Measurements from ENCODE around the gene CCL26.
A peak's percentile ranks its signal among the peaks of the same experiment; 100 is the strongest.

Gene CCL26

DNA sequence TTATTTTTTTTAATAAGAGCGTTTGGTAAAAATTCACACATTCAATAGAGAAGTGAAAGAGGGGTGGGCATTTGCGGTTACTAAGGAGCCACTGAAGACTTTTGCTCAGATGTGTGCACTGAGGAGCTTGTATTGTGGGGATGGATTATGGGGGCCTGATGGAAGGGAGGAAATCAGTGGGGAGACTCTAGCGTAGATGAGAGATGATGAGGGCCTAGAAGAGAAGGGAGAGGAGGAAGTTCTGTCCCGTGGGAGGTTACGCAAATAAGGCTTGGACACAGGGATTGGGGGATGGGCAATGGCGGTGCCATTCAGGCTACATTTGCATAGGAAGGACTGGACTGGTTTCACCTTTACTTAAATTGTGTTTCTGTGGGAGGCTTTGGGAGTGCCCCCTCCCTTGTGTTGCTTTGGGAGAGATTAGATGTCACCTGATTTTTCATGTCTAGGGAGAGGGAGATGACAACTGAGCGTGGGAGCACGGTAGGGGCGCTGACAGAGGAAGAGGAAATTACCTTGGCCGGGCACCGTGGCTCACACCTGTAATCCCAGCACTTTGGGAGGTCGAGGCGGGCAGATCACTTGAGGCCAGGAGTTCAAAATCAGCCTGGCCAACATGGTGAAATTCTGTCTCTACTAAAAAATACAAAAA is 31.0 kb downstream of the CCL26 start:
- DNase-seq (ENCODE audit: low read depth): no peak
- TF ChIP-seq, protein P1, sequence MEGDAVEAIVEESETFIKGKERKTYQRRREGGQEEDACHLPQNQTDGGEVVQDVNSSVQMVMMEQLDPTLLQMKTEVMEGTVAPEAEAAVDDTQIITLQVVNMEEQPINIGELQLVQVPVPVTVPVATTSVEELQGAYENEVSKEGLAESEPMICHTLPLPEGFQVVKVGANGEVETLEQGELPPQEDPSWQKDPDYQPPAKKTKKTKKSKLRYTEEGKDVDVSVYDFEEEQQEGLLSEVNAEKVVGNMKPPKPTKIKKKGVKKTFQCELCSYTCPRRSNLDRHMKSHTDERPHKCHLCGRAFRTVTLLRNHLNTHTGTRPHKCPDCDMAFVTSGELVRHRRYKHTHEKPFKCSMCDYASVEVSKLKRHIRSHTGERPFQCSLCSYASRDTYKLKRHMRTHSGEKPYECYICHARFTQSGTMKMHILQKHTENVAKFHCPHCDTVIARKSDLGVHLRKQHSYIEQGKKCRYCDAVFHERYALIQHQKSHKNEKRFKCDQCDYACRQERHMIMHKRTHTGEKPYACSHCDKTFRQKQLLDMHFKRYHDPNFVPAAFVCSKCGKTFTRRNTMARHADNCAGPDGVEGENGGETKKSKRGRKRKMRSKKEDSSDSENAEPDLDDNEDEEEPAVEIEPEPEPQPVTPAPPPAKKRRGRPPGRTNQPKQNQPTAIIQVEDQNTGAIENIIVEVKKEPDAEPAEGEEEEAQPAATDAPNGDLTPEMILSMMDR (conservative IDR thresholded peaks at IDR 0.05; ENCODE audit: low read depth, low read length): no peak
- no peak overlapping the region for H3K4me3 ChIP-seq (ENCODE audit: low read length)

DNA sequence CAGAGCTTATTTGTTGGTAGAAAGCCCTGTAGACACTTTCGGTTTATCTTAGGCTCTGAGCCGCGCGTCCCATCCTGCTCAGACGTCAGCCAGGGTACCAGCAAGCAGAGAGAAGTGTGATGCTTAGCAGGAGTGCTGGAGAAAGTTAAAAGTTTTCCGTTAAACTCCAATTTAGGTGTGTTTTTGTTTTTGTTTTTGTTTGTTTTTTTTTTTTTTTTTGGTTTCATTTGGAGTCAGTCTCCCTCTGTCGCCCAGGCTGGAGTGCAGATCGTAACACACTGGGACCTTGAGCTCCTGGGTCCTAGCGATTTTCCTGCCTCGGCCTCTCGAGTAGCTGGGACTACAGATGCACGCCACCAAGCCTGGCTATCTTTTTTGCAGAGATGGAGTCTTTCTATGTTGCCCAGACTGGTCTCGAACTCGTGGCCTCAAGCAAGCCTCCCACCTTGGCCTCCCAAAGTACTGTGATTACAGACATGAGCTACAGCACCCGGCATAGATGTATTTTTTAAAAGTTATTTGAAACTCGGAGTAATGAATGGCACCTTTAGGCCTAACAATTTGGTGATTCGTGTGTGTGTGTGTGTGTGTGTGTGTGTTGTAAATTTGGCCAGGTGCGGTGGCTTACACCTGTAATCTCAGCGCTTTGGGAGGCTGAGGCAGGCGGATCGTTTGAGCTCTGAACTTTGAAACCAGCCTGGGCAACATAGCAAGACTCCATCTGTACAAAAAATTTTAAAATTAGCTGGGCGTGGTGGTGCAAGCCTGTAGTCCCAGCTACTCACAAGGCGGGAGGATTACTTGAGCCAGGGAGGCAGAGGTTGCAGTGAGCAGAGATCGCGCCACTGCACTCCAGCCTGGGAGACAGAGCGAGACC is 32.0 kb downstream of the CCL26 start:
- peak overlapping the region; percentile 60 for H3K4me3 ChIP-seq (ENCODE audit: low read length)
- no peak for DNase-seq (ENCODE audit: low read depth)
- TF ChIP-seq, protein P1 (conservative IDR thresholded peaks at IDR 0.05; ENCODE audit: low read depth, low read length): no peak

DNA sequence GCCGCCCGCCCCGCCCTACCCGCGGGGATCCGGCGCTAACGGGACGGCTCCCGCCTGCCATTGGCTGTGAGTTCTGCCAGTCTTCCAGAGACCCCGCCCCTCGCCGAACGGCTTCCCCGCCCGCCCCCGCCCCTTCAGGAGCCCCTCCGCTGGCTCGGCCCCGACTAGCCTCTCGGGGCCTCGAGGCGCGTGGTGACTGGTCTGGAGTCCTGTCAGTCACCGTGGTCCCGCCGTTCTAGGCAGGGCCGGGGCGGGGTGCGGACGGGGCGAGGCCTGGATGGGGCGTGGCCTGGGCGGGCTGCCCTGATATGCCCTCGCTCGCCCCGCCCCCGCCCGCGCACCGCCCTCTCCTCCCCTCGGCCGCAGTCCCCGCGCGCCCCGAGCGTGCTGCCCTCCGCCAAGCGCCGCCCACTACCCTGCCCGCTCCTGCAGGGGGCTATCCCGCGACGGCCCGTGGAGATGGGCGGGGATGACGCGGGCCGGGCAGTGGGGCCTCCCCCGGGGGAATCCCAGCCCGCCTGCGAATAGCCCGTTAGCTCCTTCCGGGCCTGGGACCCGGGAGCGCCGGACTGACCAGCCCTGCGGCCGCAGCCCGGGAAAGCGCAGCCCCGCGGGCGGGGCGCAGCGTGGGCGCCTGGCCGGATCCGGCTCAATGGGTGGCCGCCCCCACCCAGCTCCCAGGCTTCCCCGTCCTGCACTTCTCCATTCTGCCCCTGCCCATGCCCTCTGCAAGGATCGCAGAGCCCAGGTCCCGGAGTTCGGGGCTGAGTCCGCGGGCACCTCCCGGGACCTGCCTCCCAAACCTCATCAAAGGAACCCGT is 32.8 kb downstream of the CCL26 start:
- H3K4me3 ChIP-seq (ENCODE audit: low read length): peak overlapping the region; percentile 76
- TF ChIP-seq, protein P1 (conservative IDR thresholded peaks at IDR 0.05; ENCODE audit: low read depth, low read length): no peak

DNA sequence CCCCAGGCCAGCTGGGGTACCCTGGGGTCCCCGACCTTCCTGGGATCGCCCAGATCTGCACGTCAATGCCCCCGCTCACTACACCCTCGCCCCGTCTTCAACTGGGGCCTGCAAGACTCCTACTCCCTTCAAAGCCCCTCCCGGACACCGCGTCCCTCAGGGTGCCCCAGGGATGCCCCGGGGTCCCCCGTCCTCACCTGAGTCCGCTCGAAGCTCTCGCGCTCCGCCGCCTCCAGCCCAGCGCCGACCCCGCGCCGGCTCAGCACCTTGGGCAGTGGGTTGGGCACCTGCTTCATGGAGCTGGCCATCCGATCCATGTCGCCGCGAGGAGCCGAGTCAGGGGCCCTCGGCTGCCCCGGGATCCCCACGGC is 33.4 kb downstream of the CCL26 start, which contains the start of gene HIP1:
TSS of gene HIP1 (minus strand) at position 338 of the 371 bp plus-strand sequence. CDS start at position 317, 21 bp downstream.
- DNase-seq (ENCODE audit: low read depth): no peak
- TF ChIP-seq, protein P1 (conservative IDR thresholded peaks at IDR 0.05; ENCODE audit: low read depth, low read length): no peak
- peak within 1 kb of the TSS; percentile 76 for H3K4me3 ChIP-seq (ENCODE audit: low read length)

More for the DNA sequence above, 32.8 kb downstream of the CCL26 start:
- DNase-seq (ENCODE audit: low read depth): peak; percentile 90

DNA sequence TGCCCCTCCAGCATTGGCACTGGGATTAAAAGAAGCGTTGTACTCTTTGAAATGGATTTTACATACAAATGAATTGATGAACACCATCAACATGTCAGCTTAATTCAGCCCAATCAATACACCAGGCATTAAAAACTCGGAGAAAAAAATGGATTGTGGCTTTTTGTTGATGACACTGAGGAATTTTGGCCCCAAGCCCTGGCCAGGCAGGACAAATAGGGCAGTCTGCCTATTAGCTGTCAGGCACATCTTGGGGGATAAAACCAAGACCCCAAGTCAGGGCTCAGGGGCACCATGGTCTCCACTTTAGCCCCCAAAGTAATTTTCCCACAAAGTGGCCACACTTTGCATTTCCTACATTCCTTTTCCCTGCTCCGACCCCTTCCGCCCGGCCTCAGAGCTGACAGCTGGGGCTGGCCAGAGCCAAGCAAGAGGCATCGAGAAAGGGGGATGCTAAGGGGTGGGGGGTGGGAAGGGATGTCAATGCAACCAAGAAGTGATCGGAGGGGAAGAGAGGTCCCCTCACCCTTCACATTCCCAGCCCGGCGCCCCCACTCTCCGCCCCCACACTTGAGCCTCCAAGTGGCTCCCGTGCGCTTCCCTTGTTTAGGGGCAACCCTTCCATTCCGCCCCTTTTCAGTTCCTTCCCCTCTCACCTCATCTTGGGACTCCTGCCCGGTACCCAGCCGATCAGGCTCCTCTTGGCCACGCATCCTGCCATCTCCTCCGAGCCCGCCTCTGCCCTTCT is 34.0 kb downstream of the CCL26 start:
- peak overlapping the region; percentile 76 for H3K4me3 ChIP-seq (ENCODE audit: low read length)
- TF ChIP-seq, protein P1 (conservative IDR thresholded peaks at IDR 0.05; ENCODE audit: low read depth, low read length): no peak
- DNase-seq (ENCODE audit: low read depth): no peak

DNA sequence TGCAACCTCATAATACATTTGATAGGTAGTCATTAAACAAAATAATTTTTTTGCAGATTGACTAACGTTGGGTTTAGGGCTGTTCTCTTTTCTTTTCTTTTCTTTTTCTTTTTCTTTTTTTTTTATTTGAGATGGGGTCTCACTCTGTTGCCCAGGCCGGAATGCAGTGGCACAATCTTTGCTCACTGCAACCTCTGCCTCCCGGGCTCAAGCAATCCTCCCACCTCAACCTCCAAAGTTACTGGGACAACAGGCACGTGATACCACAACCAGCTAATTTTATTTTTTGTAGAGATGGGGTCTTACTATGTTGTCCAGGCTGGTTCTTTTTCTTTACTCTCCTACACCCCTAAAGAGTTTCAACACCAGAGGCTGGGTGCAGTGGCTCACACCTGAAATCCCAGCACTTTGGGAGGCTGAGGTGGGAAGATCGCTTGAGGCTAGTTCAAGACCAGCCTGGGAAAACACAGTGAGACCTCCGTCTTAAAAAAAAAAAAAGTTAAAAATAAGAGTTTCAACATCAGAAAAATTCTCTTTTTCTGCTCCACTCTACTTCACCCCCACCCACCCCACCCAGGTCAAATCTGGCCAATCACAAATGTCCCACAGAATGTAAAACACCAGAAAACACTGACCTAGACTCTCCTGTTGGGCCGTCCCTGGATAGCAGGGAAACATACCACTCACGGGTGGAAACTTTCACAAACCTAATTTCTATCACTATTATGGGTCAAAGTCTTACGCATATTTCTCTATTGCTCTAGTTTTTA is 36.2 kb downstream of the CCL26 start:
- H3K4me3 ChIP-seq (ENCODE audit: low read length): no peak overlapping the region
- TF ChIP-seq, protein P1 (conservative IDR thresholded peaks at IDR 0.05; ENCODE audit: low read depth, low read length): no peak
- no peak for DNase-seq (ENCODE audit: low read depth)

Data from retinal pigment epithelial cell (primary cell).